Tibial nerve (tissue), 4 donors: ENCODE data around the gene MYRFL. TPM values are rescaled to one million over a fixed set of nuclear protein-coding genes. Genes with fewer than 3 reads are reported as not detected.

ENCODE experiments used
- DNase-seq, 2 donors: peaks; one replicate each; pipeline ENCODE4 v3.0.0-alpha.2; 2019; ENCODE audit warnings: low spot score in 2 of 2
- H3K27ac ChIP-seq, 4 donors: fragments of 200-600 bp; sonication (generic) in 3 of 4; one replicate each; pipeline ENCODE4 v1.5.1; 2017 to 2019; ENCODE audit warnings: mild to moderate bottlenecking in 1 of 4
- H3K27me3 ChIP-seq, 2 donors: fragments of 200-600 bp; sonication (generic) in 1 of 2; one replicate each; pipeline versions ENCODE4 v1.5.1 to v1.6.0; 2017 to 2019
- H3K36me3 ChIP-seq, 3 donors: fragments of 200-600 bp; sonication (generic); one replicate each; pipeline ENCODE4 v1.5.1; 2018 to 2019
- H3K4me1 ChIP-seq, 4 donors: fragments of 200-600 bp; sonication (generic) in 3 of 4; one replicate each; pipeline ENCODE4 v1.5.1; 2017 to 2019
- H3K4me3 ChIP-seq, 4 donors: fragments of 200-600 bp; sonication (generic) in 3 of 4; one replicate each; pipeline ENCODE4 v1.5.1; 2017 to 2019; ENCODE audit warnings: mild to moderate bottlenecking in 1 of 4, moderate library complexity in 1 of 4
- H3K9me3 ChIP-seq, 4 donors: fragments of 200-600 bp; sonication (generic) in 3 of 4; one replicate each; pipeline ENCODE4 v1.5.1; 2017 to 2019
- EP300 ChIP-seq, 2 donors: sonication (generic); formaldehyde crosslinking; IDR thresholded peaks; one replicate each; pipeline ENCODE4 v1.6.1; 2017; ENCODE audit warnings: antibody characterized with exemption in 2 of 2, mild to moderate bottlenecking in 1 of 2
- POLR2A ChIP-seq, 2 donors: fragments of 450-650 bp; IDR thresholded peaks; one replicate each; pipeline ENCODE4 v1.6.1; 2017; ENCODE audit warnings: antibody characterized with exemption in 2 of 2, mild to moderate bottlenecking in 2 of 2, moderate library complexity in 2 of 2
- WGBS, 2 donors: methylation state at CpG; one replicate each; pipeline ENCODE4 v1.1.5; 2018; 5-methylcytosine and 5-hydroxymethylcytosine counted together
- total RNA-seq, 4 donors: library from RNA; depleted of rRNA; stranded (reverse); fragments of >200 nt; gene quantifications; one replicate each; pipeline ENCODE4 v1.1.0, GENCODE V29; 2016
- TF ChIP-seq, protein P1 (sequence below), 5 experiments: fragments of 200-600 bp in 3 of 5; fragments of 450-650 bp in 2 of 5; sonication (generic) in 3 of 5; IDR thresholded peaks; one replicate each; pipeline ENCODE4 v1.5.1; 2016 to 2019; ENCODE audit warnings: antibody characterized with exemption in 5 of 5, mild to moderate bottlenecking in 3 of 5, moderate library complexity in 2 of 5

The MYRFL gene
- total RNA-seq, 4 donors from 2014 or later, result 0.20 TPM; not detected in 3

DNA sequence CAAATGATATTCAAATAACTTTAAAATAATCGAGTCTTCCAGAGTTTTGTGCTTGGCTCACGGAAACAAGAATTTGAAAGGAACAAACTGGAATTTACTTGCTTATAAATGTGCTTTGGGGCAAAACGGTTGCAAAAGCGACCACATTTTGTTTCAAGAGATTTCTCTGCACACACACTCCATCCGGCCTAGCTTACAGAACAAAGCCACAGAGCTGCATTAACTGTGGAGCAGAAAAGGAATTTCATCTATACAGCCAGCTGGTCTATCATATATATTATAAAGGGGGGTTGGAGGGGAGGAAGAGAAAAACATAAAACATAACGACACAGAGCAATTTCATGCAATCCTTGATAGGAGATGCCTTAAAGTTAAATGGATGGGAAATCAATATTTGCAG, 153.0 kb downstream of the MYRFL start:
- no peaks in the 10 kb centered on the region for H3K36me3 ChIP-seq
- no peaks in the 10 kb centered on the region for H3K27me3 ChIP-seq
- TF ChIP-seq EP300 (IDR thresholded peaks at IDR 0.05) (no peak), POLR2A (IDR thresholded peaks at IDR 0.05) (no peak)
- TF ChIP-seq, protein P1, sequence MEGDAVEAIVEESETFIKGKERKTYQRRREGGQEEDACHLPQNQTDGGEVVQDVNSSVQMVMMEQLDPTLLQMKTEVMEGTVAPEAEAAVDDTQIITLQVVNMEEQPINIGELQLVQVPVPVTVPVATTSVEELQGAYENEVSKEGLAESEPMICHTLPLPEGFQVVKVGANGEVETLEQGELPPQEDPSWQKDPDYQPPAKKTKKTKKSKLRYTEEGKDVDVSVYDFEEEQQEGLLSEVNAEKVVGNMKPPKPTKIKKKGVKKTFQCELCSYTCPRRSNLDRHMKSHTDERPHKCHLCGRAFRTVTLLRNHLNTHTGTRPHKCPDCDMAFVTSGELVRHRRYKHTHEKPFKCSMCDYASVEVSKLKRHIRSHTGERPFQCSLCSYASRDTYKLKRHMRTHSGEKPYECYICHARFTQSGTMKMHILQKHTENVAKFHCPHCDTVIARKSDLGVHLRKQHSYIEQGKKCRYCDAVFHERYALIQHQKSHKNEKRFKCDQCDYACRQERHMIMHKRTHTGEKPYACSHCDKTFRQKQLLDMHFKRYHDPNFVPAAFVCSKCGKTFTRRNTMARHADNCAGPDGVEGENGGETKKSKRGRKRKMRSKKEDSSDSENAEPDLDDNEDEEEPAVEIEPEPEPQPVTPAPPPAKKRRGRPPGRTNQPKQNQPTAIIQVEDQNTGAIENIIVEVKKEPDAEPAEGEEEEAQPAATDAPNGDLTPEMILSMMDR (IDR thresholded peaks at IDR 0.05), result no peak
- no peaks in the 10 kb centered on the region for H3K4me1 ChIP-seq
- no peaks in the 10 kb centered on the region for H3K9me3 ChIP-seq
- no peak for DNase-seq
- H3K27ac ChIP-seq, result peak overlapping the region in 1 of 4 donors; percentile 3
- WGBS, 2 donors, result 31% methylated on average over 6 of the region's 6 CpGs
- H3K4me3 ChIP-seq, result no peak overlapping the region

DNA sequence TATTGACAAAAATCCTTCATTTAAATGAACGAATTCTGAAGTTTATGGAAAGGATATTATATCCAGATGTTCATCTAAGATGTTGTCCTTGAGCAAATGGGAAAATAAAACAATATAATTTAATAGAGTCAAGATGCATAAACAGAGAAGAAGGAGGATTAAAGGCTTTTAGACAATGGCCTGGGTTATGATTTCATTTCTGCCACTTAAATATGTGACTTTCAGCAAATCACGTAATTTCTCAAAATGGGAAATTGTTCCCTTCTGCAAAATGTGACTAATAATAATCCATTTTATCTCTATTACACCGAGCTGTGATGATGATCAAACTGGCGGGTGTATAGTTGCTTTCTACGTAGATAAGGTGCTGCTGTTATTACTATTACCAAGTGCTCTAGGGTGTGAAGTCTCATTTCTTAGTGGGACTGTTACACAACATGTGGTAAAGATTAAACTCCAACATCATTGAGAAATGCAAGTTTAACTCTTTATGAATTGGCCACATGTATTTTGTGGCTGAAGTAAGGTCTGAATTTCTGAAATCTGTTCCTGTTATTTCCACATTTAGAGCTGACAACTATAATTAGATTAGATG, 157.0 kb downstream of the MYRFL start:
- H3K9me3 ChIP-seq, result no peaks in the 10 kb centered on the region
- TF ChIP-seq POLR2A (IDR thresholded peaks at IDR 0.05) (no peak), EP300 (IDR thresholded peaks at IDR 0.05) (no peak)
- TF ChIP-seq, protein P1 (IDR thresholded peaks at IDR 0.05), result no peak
- H3K27ac ChIP-seq, result no peak overlapping the region
- no peaks in the 10 kb centered on the region for H3K36me3 ChIP-seq
- WGBS, 2 donors, result 64 to 67% methylated on average over 5 of the region's 5 CpGs
- DNase-seq, result no peak
- peaks cover 0 to 2% (median under 1%) of the 10 kb centered on the region in 4 donors for H3K4me1 ChIP-seq
- no peak overlapping the region for H3K4me3 ChIP-seq
- no peaks in the 10 kb centered on the region for H3K27me3 ChIP-seq

GRCh38 chr12:69984241-69984640, 159.2 kb downstream of the MYRFL start:
- TF ChIP-seq, protein P1 (IDR thresholded peaks at IDR 0.05), result no peak
- TF ChIP-seq POLR2A (IDR thresholded peaks at IDR 0.05), result no peak
- no peak for TF ChIP-seq EP300 (IDR thresholded peaks at IDR 0.05)
- Histone ChIP-seq H3K27me3 (no peaks in the 10 kb centered on the region), H3K27ac (no peak overlapping the region), H3K36me3 (no peaks in the 10 kb centered on the region), H3K4me1 (peaks cover 0 to 25% (median 5%) of the 10 kb centered on the region in 4 donors), H3K4me3 (no peak overlapping the region), H3K9me3 (no peaks in the 10 kb centered on the region)
- 95% methylated on average over 7 of the region's 7 CpGs for WGBS, 2 donors
- DNase-seq, result no peak

DNA sequence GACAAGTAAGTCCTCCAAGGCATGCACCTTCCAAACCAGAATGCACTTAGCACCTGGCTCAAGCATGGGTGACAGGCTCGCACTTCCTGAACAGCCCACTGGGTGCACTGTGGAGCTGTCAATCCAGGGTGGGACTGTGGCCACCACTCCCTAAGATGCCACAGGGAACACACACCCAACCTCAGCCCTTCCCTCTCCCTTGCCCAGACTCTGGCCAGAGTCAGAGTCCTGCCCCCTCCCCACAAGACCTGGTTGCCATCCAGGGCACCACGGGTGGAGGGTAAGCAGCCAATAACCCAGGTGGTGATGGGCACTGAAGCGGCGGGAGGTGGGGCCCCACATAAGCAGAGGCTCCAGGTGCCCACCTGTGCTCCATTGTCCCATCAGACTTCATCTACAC, 160.6 kb downstream of the MYRFL start:
- no peak overlapping the region for H3K4me3 ChIP-seq
- 93 to 96% methylated on average over 4 of the region's 4 CpGs for WGBS, 2 donors
- TF ChIP-seq POLR2A (IDR thresholded peaks at IDR 0.05), result no peak
- TF ChIP-seq, protein P1 (IDR thresholded peaks at IDR 0.05), result no peak
- no peak for TF ChIP-seq EP300 (IDR thresholded peaks at IDR 0.05)
- DNase-seq, result no peak
- peaks cover 0 to 27% (median 5%) of the 10 kb centered on the region in 4 donors for H3K4me1 ChIP-seq
- no peaks in the 10 kb centered on the region for H3K9me3 ChIP-seq
- H3K36me3 ChIP-seq, result no peaks in the 10 kb centered on the region
- H3K27me3 ChIP-seq, result no peaks in the 10 kb centered on the region
- H3K27ac ChIP-seq, result no peak overlapping the region

GRCh38 chr12:69986114-69986513, 161.1 kb downstream of the MYRFL start:
- Histone ChIP-seq H3K4me3 (no peak overlapping the region), H3K9me3 (no peaks in the 10 kb centered on the region), H3K36me3 (no peaks in the 10 kb centered on the region), H3K27me3 (no peaks in the 10 kb centered on the region), H3K4me1 (peaks cover 0 to 27% (median 5%) of the 10 kb centered on the region in 4 donors), H3K27ac (no peak overlapping the region)
- 89 to 98% methylated on average over 3 of the region's 3 CpGs for WGBS, 2 donors
- TF ChIP-seq EP300 (IDR thresholded peaks at IDR 0.05) (no peak), POLR2A (IDR thresholded peaks at IDR 0.05) (no peak)
- TF ChIP-seq, protein P1 (IDR thresholded peaks at IDR 0.05), result no peak
- DNase-seq, result no peak
